ENCODE data around the gene SLAIN1.

- no peak for TF ChIP-seq CTCF (IDR thresholded peaks at IDR 0.05; ENCODE audit: extremely low read depth in 1 of 2, insufficient read depth in 1 of 2, low read depth in 1 of 2, low read length in 2 of 2)
- TF ChIP-seq EZH2 (IDR thresholded peaks at IDR 0.05; ENCODE audit: borderline replicate concordance, low read depth, low read length, severe bottlenecking): no peak
- TF ChIP-seq MAX (IDR thresholded peaks at IDR 0.05; ENCODE audit: insufficient read depth, insufficient read length): no peak
- TF ChIP-seq POLR2A (IDR thresholded peaks at IDR 0.05; ENCODE audit: low read depth, low read length): no peak
- no peak for TF ChIP-seq FOS (IDR thresholded peaks at IDR 0.05; ENCODE audit: borderline replicate concordance, insufficient read depth, low read length)
- TF ChIP-seq POLR2AphosphoS5 (IDR thresholded peaks at IDR 0.05; ENCODE audit: insufficient read depth, low read depth, low read length): no peak
- TF ChIP-seq MYC (IDR thresholded peaks at IDR 0.05; ENCODE audit: low read depth, low read length): no peak
- no peak for TF ChIP-seq JUN (IDR thresholded peaks at IDR 0.05; ENCODE audit: borderline replicate concordance, insufficient read depth, insufficient read length, low read depth)
These were observed 5.9 kb downstream of the SLAIN1 start for GRCh38 chr13:77703408-77703807.
